Brain pericyte (primary cell): ENCODE data around the gene ERBB2.
"Not testable (repeated sequence)": the region's sequence is repeated elsewhere in the genome, so short reads cannot be mapped to it uniquely, and the experiment has no call there.

Experiments used
- DNase-seq: peaks from one replicate; pipeline ENCODE4 v3.0.0-alpha.2; 2012; ENCODE audit warnings: low read depth, low spot score

Gene ERBB2

GRCh38 chr17:39725923-39726322 is 26.1 kb downstream of the ERBB2 start:
- DNase-seq: not testable (repeated sequence)

- DNase-seq: no peak
Measured at GRCh38 chr17:39726617-39727016, 26.8 kb downstream of the ERBB2 start.

- DNase-seq: no peak
Measured at GRCh38 chr17:39727556-39727955, 27.7 kb downstream of the ERBB2 start.

GRCh38 chr17:39729280-39729851 is 29.5 kb downstream of the ERBB2 start:
- DNase-seq: no peak

- DNase-seq: peak; percentile 39
Measured at GRCh38 chr17:39730095-39730921, 30.4 kb downstream of the ERBB2 start, which contains the start of gene MIEN1. Gene MIEN1 (minus strand): TSS chr17:39730532. CDS start chr17:39730495, 37 bp downstream.

GRCh38 chr17:39732586-39732985 is 32.7 kb downstream of the ERBB2 start:
- no peak for DNase-seq

- no peak for DNase-seq
Measured at GRCh38 chr17:39735882-39736281, 36.0 kb downstream of the ERBB2 start.

- DNase-seq: no peak
Measured at GRCh38 chr17:39736319-39737165, 36.7 kb downstream of the ERBB2 start.

GRCh38 chr17:39737206-39737759 is 37.4 kb downstream of the ERBB2 start:
- DNase-seq: no peak

GRCh38 chr17:39737760-39738567 is 38.1 kb downstream of the ERBB2 start, which contains the start of gene GRB7:
Gene GRB7 (plus strand): TSS chr17:39737938. CDS start chr17:39742302, 4,364 bp downstream.
- no peak for DNase-seq

GRCh38 chr17:39738568-39738901 is 38.7 kb downstream of the ERBB2 start:
- no peak for DNase-seq

GRCh38 chr17:39738983-39739884 is 39.4 kb downstream of the ERBB2 start:
- no peak for DNase-seq

GRCh38 chr17:39739885-39740356 is 40.1 kb downstream of the ERBB2 start:
- DNase-seq: no peak

- no peak for DNase-seq
Measured at GRCh38 chr17:39740357-39741111, 40.7 kb downstream of the ERBB2 start.

GRCh38 chr17:39742126-39742855 is 42.4 kb downstream of the ERBB2 start:
- no peak for DNase-seq

- DNase-seq: no peak
Measured at GRCh38 chr17:39742856-39743436, 43.1 kb downstream of the ERBB2 start.

- no peak for DNase-seq
Measured at GRCh38 chr17:39744075-39744835, 44.4 kb downstream of the ERBB2 start.
